Retinal pigment epithelial cell (primary cell): ENCODE data around the gene TGFBR3.
"Not testable (repeated sequence)": the region's sequence is repeated elsewhere in the genome, so short reads cannot be mapped to it uniquely, and the experiment has no call there.

Source experiments
- DNase-seq: peaks from one replicate; pipeline ENCODE4 v3.0.0-alpha.2; 2010; ENCODE audit warnings: low read depth
- H3K4me3 ChIP-seq: 2 replicates; pipeline ENCODE4 v1.5.1; 2011; ENCODE audit warnings: mild to moderate bottlenecking, low read length, control low read depth, moderate library complexity
- CTCF ChIP-seq: conservative IDR thresholded peaks from 2 replicates; pipeline ENCODE4 v1.5.1; 2011; ENCODE audit warnings: low read depth, low read length, control low read depth, inconsistent platforms

The TGFBR3 gene

GRCh38 chr1:91670781-91671180 lies 215.2 kb downstream of the TGFBR3 start:
- TF ChIP-seq CTCF: no peak
- H3K4me3 ChIP-seq: no peak overlapping the region
- no peak for DNase-seq

- DNase-seq: no peak
- TF ChIP-seq CTCF: no peak
- H3K4me3 ChIP-seq: no peak overlapping the region
Observed at GRCh38 chr1:91669584-91670350, 216.2 kb downstream of the TGFBR3 start.

DNA sequence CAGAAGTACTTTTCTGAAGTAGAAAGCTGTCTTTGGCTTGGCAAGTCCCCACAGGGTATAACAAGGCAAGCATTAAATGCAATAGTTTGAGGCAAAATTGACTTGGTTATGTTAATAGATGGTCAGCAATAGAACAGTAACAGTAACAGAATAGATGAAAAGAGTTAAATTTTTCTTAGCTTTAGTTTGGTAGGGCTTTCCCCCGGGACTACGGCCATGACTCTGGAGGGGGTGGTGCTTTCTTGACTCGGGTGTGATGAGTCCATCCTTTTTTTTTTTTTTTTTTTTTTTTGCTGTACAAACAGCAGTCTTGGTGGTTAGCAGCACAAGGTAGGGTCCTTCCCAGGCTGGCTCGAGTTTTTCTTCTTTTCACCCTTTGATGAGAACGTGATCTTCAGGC lies 219.3 kb downstream of the TGFBR3 start:
- DNase-seq, H3K4me3 ChIP-seq: not testable (repeated sequence)

DNA sequence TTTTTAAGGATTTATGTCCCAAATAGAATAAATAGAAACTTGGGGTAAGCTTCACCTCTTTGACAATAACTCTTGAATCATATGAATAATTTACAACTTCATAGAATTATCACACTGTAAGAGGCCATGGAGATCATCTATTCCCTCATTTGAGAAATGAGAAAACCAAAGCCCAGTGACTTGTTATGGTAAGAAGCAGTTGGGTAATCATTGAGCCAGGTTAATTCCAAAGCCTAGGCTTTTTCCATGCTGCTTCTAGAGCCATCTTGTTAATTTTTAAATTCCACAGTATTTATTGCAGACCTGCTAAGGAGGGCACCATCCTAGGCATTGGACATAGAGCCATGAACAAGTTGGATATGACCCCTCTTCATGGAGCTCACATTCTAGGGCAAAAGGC lies 224.8 kb downstream of the TGFBR3 start:
- no peak overlapping the region for H3K4me3 ChIP-seq
- no peak for DNase-seq
- TF ChIP-seq CTCF: no peak

GRCh38 chr1:91660708-91661107 lies 225.2 kb downstream of the TGFBR3 start:
- no peak for TF ChIP-seq CTCF
- no peak overlapping the region for H3K4me3 ChIP-seq
- DNase-seq: no peak

- TF ChIP-seq CTCF: no peak
- no peak for DNase-seq
- no peak overlapping the region for H3K4me3 ChIP-seq
Observed at GRCh38 chr1:91655912-91656449, 230.0 kb downstream of the TGFBR3 start.

DNA sequence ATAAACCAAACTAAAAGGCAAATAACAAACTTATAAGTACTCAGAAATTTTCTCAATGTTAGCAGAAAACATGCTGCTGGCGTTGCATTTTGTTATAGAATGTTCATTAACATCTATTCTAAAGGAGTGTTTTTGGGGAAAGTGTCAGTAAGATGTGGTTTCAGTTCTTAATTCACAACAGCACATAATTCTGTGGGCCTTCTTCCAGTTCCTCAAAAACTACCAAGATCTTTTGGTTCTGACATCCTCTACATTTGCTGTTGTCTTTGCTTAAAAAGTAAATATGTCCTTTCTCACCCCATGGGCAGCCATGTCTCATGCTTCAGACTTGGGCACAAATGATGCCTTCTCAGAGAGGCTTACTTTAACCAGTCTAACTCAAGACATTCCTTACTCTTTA lies 232.8 kb downstream of the TGFBR3 start:
- H3K4me3 ChIP-seq: no peak overlapping the region
- TF ChIP-seq CTCF: no peak
- no peak for DNase-seq
